IPS-15b (cell line): ENCODE data around the gene FZD8.

Experiments
- H3K27me3 ChIP-seq: one replicate; pipeline ENCODE4 v1.6.1; 2013; ENCODE audit warnings: low read length; ENCODE audit not compliant: control insufficient read depth, insufficient read depth
- H3K36me3 ChIP-seq: one replicate; pipeline ENCODE4 v1.6.1; 2013; ENCODE audit warnings: low read length; ENCODE audit not compliant: control insufficient read depth, insufficient read depth
- H3K4me1 ChIP-seq: one replicate; pipeline ENCODE4 v1.6.1; 2013; ENCODE audit warnings: mild to moderate bottlenecking, low read length; ENCODE audit not compliant: control insufficient read depth, insufficient read depth
- H3K4me3 ChIP-seq: one replicate; pipeline ENCODE4 v1.5.1; 2013; ENCODE audit warnings: low read depth, low read length
- H3K9ac ChIP-seq: one replicate; pipeline ENCODE4 v1.6.1; 2013; ENCODE audit warnings: low read depth, mild to moderate bottlenecking, low read length
- H3K9me3 ChIP-seq: one replicate; pipeline ENCODE4 v1.6.1; 2013; ENCODE audit warnings: mild to moderate bottlenecking, low read length; ENCODE audit not compliant: control insufficient read depth, insufficient read depth

The FZD8 gene

GRCh38 chr10:35614312-35614711 lies 27.8 kb downstream of the FZD8 start:
- H3K9ac ChIP-seq = no peak overlapping the region
- H3K27me3 ChIP-seq = no peaks in the 10 kb centered on the region
- H3K36me3 ChIP-seq = no peaks in the 10 kb centered on the region
- H3K4me3 ChIP-seq = no peak overlapping the region
- H3K4me1 ChIP-seq = no peaks in the 10 kb centered on the region
- no peaks in the 10 kb centered on the region for H3K9me3 ChIP-seq

GRCh38 chr10:35613597-35614226 lies 28.4 kb downstream of the FZD8 start:
- Histone ChIP-seq H3K4me1 (no peaks in the 10 kb centered on the region), H3K9me3 (no peaks in the 10 kb centered on the region), H3K9ac (no peak overlapping the region), H3K36me3 (no peaks in the 10 kb centered on the region), H3K4me3 (no peak overlapping the region), H3K27me3 (no peaks in the 10 kb centered on the region)

GRCh38 chr10:35613107-35613440 lies 29.0 kb downstream of the FZD8 start:
- Histone ChIP-seq H3K4me1 (no peaks in the 10 kb centered on the region), H3K4me3 (no peak overlapping the region), H3K27me3 (no peaks in the 10 kb centered on the region), H3K36me3 (no peaks in the 10 kb centered on the region), H3K9me3 (no peaks in the 10 kb centered on the region), H3K9ac (no peak overlapping the region)

- no peaks in the 10 kb centered on the region for H3K9me3 ChIP-seq
- no peaks in the 10 kb centered on the region for H3K36me3 ChIP-seq
- H3K27me3 ChIP-seq = no peaks in the 10 kb centered on the region
- no peak overlapping the region for H3K9ac ChIP-seq
- H3K4me1 ChIP-seq = no peaks in the 10 kb centered on the region
- H3K4me3 ChIP-seq = no peak overlapping the region
These were observed 29.6 kb downstream of the FZD8 start for GRCh38 chr10:35612385-35613106.

- Histone ChIP-seq H3K36me3 (no peaks in the 10 kb centered on the region), H3K9ac (no peak overlapping the region), H3K4me1 (no peaks in the 10 kb centered on the region), H3K4me3 (no peak overlapping the region), H3K9me3 (no peaks in the 10 kb centered on the region), H3K27me3 (no peaks in the 10 kb centered on the region)
These were observed 30.3 kb downstream of the FZD8 start for GRCh38 chr10:35611750-35612149.

GRCh38 chr10:35608328-35608672 lies 33.8 kb downstream of the FZD8 start:
- no peaks in the 10 kb centered on the region for H3K36me3 ChIP-seq
- no peaks in the 10 kb centered on the region for H3K9me3 ChIP-seq
- no peaks in the 10 kb centered on the region for H3K27me3 ChIP-seq
- H3K4me3 ChIP-seq = no peak overlapping the region
- H3K4me1 ChIP-seq = no peaks in the 10 kb centered on the region
- H3K9ac ChIP-seq = no peak overlapping the region

- H3K9me3 ChIP-seq = no peaks in the 10 kb centered on the region
- H3K4me3 ChIP-seq = no peak overlapping the region
- H3K4me1 ChIP-seq = no peaks in the 10 kb centered on the region
- H3K36me3 ChIP-seq = no peaks in the 10 kb centered on the region
- no peaks in the 10 kb centered on the region for H3K27me3 ChIP-seq
- H3K9ac ChIP-seq = no peak overlapping the region
These were observed 34.4 kb downstream of the FZD8 start for GRCh38 chr10:35607475-35608327.

GRCh38 chr10:35606430-35606829 lies 35.7 kb downstream of the FZD8 start:
- H3K9me3 ChIP-seq = no peaks in the 10 kb centered on the region

GRCh38 chr10:35605191-35605590 lies 36.9 kb downstream of the FZD8 start, which contains the start of gene GJD4:
Gene GJD4 (plus strand): TSS chr10:35605341. CDS start chr10:35605568, 227 bp downstream.
- Histone ChIP-seq H3K36me3 (no peaks in the 10 kb centered on the region), H3K9me3 (no peaks in the 10 kb centered on the region), H3K9ac (no peak within 1 kb of the TSS), H3K27me3 (no peaks in the 10 kb centered on the region), H3K4me3 (no peak within 1 kb of the TSS), H3K4me1 (no peaks in the 10 kb centered on the region)

More at GRCh38 chr10:35606430-35606829, 35.7 kb downstream of the FZD8 start:
- no peak overlapping the region for H3K4me3 ChIP-seq
- no peaks in the 10 kb centered on the region for H3K36me3 ChIP-seq
- no peak overlapping the region for H3K9ac ChIP-seq
- H3K4me1 ChIP-seq = no peaks in the 10 kb centered on the region
- no peaks in the 10 kb centered on the region for H3K27me3 ChIP-seq

- Histone ChIP-seq H3K4me1 (no peaks in the 10 kb centered on the region), H3K27me3 (no peaks in the 10 kb centered on the region), H3K4me3 (no peak overlapping the region), H3K9ac (no peak overlapping the region), H3K36me3 (no peaks in the 10 kb centered on the region), H3K9me3 (no peaks in the 10 kb centered on the region)
These were observed 41.9 kb downstream of the FZD8 start for GRCh38 chr10:35600193-35600592.

- H3K9ac ChIP-seq = no peak overlapping the region
- H3K36me3 ChIP-seq = no peaks in the 10 kb centered on the region
- H3K9me3 ChIP-seq = no peaks in the 10 kb centered on the region
- peaks cover 13% of the 10 kb centered on the region for H3K4me1 ChIP-seq
- H3K27me3 ChIP-seq = no peaks in the 10 kb centered on the region
- no peak overlapping the region for H3K4me3 ChIP-seq
These were observed 43.7 kb downstream of the FZD8 start for GRCh38 chr10:35598379-35598778.

GRCh38 chr10:35595106-35595505 lies 47.0 kb downstream of the FZD8 start:
- Histone ChIP-seq H3K9ac (no peak overlapping the region), H3K9me3 (peaks cover 3% of the 10 kb centered on the region), H3K27me3 (no peaks in the 10 kb centered on the region), H3K4me3 (no peak overlapping the region), H3K4me1 (peaks cover 19% of the 10 kb centered on the region), H3K36me3 (no peaks in the 10 kb centered on the region)
